ENCODE measurements around the gene SPECC1L.
A peak's percentile ranks its signal among the peaks of the same experiment; 100 is the strongest.
"Not testable (repeated sequence)": the region's sequence is repeated elsewhere in the genome, so short reads cannot be mapped to it uniquely, and the experiment has no call there.

Gene SPECC1L

GRCh38 chr22:24233235-24233634, 37.4 kb upstream of the SPECC1L start:
- Histone ChIP-seq H3K36me3 (no peaks in the 10 kb centered on the region), H3K4me3 (no peak overlapping the region), H3K4me1 (peaks cover 11% of the 10 kb centered on the region), H3K4me2 (no peak overlapping the region), H3K27me3 (no peaks in the 10 kb centered on the region), H3K9ac (no peak overlapping the region), H4K20me1 (no peaks in the 10 kb centered on the region), H3K27ac (no peak overlapping the region), H3K9me3 (no peaks in the 10 kb centered on the region)
- TF ChIP-seq Cebpa-rat (IDR thresholded peaks at IDR 0.05): no peak

- TF ChIP-seq Cebpa-rat (IDR thresholded peaks at IDR 0.05): no peak
- Histone ChIP-seq H3K36me3 (no peaks in the 10 kb centered on the region), H3K4me1 (peaks cover 11% of the 10 kb centered on the region), H3K27me3 (no peaks in the 10 kb centered on the region), H3K4me3 (no peak overlapping the region), H3K9me3 (no peaks in the 10 kb centered on the region), H3K9ac (no peak overlapping the region), H3K4me2 (no peak overlapping the region), H4K20me1 (no peaks in the 10 kb centered on the region), H3K27ac (no peak overlapping the region)
Observed at GRCh38 chr22:24233816-24234215, 36.8 kb upstream of the SPECC1L start.

DNA sequence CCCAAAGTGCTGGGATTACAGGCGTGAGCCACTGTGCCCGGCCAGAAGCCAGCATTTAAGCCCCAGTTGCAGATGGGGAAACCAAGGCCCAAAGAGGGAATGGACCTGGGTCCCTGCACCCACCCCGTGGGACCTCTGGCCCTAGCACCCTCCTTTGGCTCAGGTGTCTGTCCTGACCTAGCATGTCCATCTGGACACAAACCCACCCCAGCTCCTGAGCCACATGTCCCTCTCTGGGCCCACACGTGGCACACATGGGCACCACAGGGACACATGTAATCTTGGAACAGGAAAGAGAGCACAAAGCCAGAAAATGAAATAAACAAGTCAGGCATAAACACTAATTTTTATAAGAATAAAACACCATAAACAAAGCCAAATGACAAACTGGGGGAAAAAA, 35.3 kb upstream of the SPECC1L start:
- Histone ChIP-seq H3K9me3 (no peaks in the 10 kb centered on the region), H3K27me3 (no peaks in the 10 kb centered on the region), H3K4me1 (peaks cover 11% of the 10 kb centered on the region), H3K4me2 (0 out of 2 replicates have a peak overlapping the region, but pooled peaks have one; percentile 28), H3K36me3 (no peaks in the 10 kb centered on the region), H4K20me1 (no peaks in the 10 kb centered on the region), H3K4me3 (no peak overlapping the region), H3K27ac (no peak overlapping the region), H3K9ac (no peak overlapping the region)
- no peak for TF ChIP-seq Cebpa-rat (IDR thresholded peaks at IDR 0.05)

DNA sequence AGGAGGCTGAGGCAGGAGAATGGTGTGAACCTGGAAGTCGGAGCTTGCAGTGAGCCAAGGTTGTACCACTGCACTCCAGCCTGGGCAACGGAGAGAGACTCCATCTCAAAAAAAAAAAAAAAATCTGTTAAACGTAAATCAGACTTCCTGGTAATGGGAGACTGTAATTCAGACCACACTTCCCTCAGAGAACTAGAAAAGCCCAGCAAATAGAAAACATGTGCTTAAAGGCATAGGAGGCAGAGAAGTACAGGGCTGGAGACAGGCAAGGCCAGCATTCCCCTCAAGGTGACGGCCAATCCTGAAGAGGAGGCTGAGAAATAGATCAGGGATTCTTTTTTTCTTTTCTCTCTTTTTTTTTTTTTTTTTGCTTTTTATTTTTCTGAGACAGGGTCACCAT, 34.0 kb upstream of the SPECC1L start:
- Histone ChIP-seq H3K27ac (no peak overlapping the region), H4K20me1 (no peaks in the 10 kb centered on the region), H3K27me3 (no peaks in the 10 kb centered on the region), H3K9ac (no peak overlapping the region), H3K4me3 (no peak overlapping the region), H3K4me2 (no peak overlapping the region), H3K9me3 (no peaks in the 10 kb centered on the region), H3K4me1 (peaks cover 11% of the 10 kb centered on the region), H3K36me3 (no peaks in the 10 kb centered on the region)
- no peak for TF ChIP-seq Cebpa-rat (IDR thresholded peaks at IDR 0.05)

DNA sequence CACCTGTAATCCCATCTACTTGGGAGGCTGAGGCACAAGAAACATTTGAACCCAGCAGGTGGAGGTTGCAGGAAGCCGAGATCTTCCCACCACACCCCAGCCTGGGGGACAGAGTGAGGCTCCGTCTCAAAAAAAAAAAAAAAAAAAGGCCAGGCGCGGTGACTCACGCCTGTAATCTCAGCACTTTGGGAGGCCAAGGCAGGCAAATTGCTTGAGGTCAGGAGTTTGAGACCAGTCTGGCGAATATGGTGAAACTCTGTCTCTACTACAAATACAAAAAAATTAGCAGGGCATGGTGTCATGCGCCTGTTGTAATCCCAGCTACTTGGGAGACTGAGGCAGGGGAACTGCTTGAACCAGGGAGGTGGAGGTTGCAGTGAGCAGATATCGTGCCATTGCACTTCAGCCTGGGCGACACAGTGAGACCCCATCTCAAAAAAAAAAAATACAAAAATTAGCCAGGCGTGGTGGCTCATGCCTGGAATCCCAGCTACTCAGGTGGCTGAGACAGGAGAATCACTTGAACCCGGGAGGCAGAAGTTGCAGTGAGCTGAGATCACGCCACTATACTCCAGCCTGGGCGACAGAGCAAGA, 32.4 kb upstream of the SPECC1L start:
- H3K4me2 ChIP-seq, H3K36me3 ChIP-seq, H4K20me1 ChIP-seq, H3K9ac ChIP-seq, H3K27ac ChIP-seq, H3K9me3 ChIP-seq, H3K27me3 ChIP-seq, H3K4me3 ChIP-seq: not testable (repeated sequence)
- H3K4me1 ChIP-seq: peaks cover 25% of the 10 kb centered on the region

DNA sequence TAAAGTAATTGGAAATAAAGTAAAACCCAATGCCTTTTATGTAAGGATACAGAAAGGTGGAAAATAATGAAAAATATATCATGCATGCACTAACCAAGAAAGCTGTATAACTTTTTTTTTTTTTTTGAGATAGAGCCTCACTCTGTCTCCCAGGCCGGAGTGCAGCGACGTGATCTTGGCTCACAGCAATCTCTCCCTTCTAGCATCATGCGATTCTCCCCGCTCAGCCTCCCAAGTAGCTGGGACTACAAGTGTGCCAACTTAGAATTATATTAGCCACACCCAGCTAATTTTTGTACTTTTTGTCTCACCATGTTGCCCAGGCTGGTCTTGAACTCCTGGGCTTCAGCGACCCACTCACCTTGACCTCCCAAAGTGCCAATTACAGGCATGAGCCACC, 30.2 kb upstream of the SPECC1L start:
- H3K27ac ChIP-seq: no peak overlapping the region
- H3K4me3 ChIP-seq: no peak overlapping the region
- no peak overlapping the region for H3K9ac ChIP-seq
- no peaks in the 10 kb centered on the region for H3K27me3 ChIP-seq
- TF ChIP-seq Cebpa-rat (IDR thresholded peaks at IDR 0.05): no peak
- H3K4me1 ChIP-seq: peaks cover 40% of the 10 kb centered on the region
- no peak overlapping the region for H3K4me2 ChIP-seq
- H4K20me1 ChIP-seq: no peaks in the 10 kb centered on the region
- H3K9me3 ChIP-seq: no peaks in the 10 kb centered on the region
- no peaks in the 10 kb centered on the region for H3K36me3 ChIP-seq

- not testable (repeated sequence) for H3K9ac ChIP-seq, H3K9me3 ChIP-seq, H3K27ac ChIP-seq, H3K4me3 ChIP-seq, H4K20me1 ChIP-seq, H3K4me2 ChIP-seq, H3K36me3 ChIP-seq, H3K27me3 ChIP-seq
- H3K4me1 ChIP-seq: peaks cover 42% of the 10 kb centered on the region
Observed at GRCh38 chr22:24240985-24241692, 29.5 kb upstream of the SPECC1L start.

- Histone ChIP-seq H3K4me3 (peak overlapping the region; percentile 39; the same call in 1 of the 2 replicates), H3K4me2 (peak overlapping the region; percentile 86), H3K4me1 (peaks cover 56% of the 10 kb centered on the region), H3K9ac (0 out of 2 replicates have a peak overlapping the region, but pooled peaks have one; percentile 19)
- not testable (repeated sequence) for H3K27me3 ChIP-seq, H3K9me3 ChIP-seq, H4K20me1 ChIP-seq, H3K27ac ChIP-seq, H3K36me3 ChIP-seq
Observed at GRCh38 chr22:24243417-24243816, 27.2 kb upstream of the SPECC1L start.

GRCh38 chr22:24244144-24244787, 26.4 kb upstream of the SPECC1L start:
- Histone ChIP-seq H3K36me3 (no peaks in the 10 kb centered on the region), H4K20me1 (no peaks in the 10 kb centered on the region), H3K9ac (no peak overlapping the region), H3K4me3 (no peak overlapping the region), H3K4me2 (peak overlapping the region; percentile 86), H3K27ac (no peak overlapping the region), H3K9me3 (no peaks in the 10 kb centered on the region), H3K4me1 (peaks cover 56% of the 10 kb centered on the region), H3K27me3 (no peaks in the 10 kb centered on the region)
- TF ChIP-seq Cebpa-rat (IDR thresholded peaks at IDR 0.05): no peak

- H3K4me1 ChIP-seq: peaks cover 56% of the 10 kb centered on the region
- not testable (repeated sequence) for H3K9ac ChIP-seq, H3K27ac ChIP-seq, H3K9me3 ChIP-seq, H3K36me3 ChIP-seq, H4K20me1 ChIP-seq, H3K27me3 ChIP-seq, H3K4me3 ChIP-seq
- peak within 1 kb of the TSS; percentile 86 for H3K4me2 ChIP-seq
Observed at GRCh38 chr22:24245030-24245431, 25.6 kb upstream of the SPECC1L start, which contains the start of gene GGT5. Gene GGT5, minus strand, starts transcription at chr22:24245082. Its CDS starts 357 bp downstream, at chr22:24244725.

- Histone ChIP-seq H3K4me2 (peak overlapping the region; percentile 42; the same call in 1 of the 2 replicates), H3K4me1 (peaks cover 56% of the 10 kb centered on the region)
- not testable (repeated sequence) for H3K27ac ChIP-seq, H3K27me3 ChIP-seq, H3K9me3 ChIP-seq, H3K4me3 ChIP-seq, H4K20me1 ChIP-seq, H3K36me3 ChIP-seq, H3K9ac ChIP-seq
Observed at GRCh38 chr22:24245584-24246561, 24.8 kb upstream of the SPECC1L start.

Data from BLaER1 (cell line).